SK-N-SH (cell line): Measurements from ENCODE around the gene LRMDA.

Source experiments
- ELF1 ChIP-seq: IDR thresholded peaks from 2 replicates; pipeline ENCODE4 v1.4.0; 2012
- EP300 ChIP-seq, 2 experiments: IDR thresholded peaks; 2 replicates each; pipeline versions ENCODE4 v1.4.0 to v1.6.1; 2012; ENCODE audit warnings: borderline replicate concordance in 1 of 2, low read depth in 1 of 2, low read length in 1 of 2
- RAD21 ChIP-seq: IDR thresholded peaks from 2 replicates; pipeline ENCODE4 v1.6.1; 2012; ENCODE audit warnings: mild to moderate bottlenecking, low read length
- TCF12 ChIP-seq: IDR thresholded peaks from 2 replicates; pipeline ENCODE4 v1.4.0; 2012
- TEAD4 ChIP-seq: IDR thresholded peaks from 2 replicates; pipeline ENCODE4 v1.4.0; 2012; ENCODE audit warnings: mild to moderate bottlenecking, borderline replicate concordance; ENCODE audit not compliant: insufficient read depth
- TF ChIP-seq, protein P1 (sequence below): fragments of 200-600 bp; sonication (generic); IDR thresholded peaks from 2 replicates; pipeline ENCODE4 v1.6.1; 2017; ENCODE audit warnings: antibody characterized with exemption, mild to moderate bottlenecking, moderate library complexity

DNA sequence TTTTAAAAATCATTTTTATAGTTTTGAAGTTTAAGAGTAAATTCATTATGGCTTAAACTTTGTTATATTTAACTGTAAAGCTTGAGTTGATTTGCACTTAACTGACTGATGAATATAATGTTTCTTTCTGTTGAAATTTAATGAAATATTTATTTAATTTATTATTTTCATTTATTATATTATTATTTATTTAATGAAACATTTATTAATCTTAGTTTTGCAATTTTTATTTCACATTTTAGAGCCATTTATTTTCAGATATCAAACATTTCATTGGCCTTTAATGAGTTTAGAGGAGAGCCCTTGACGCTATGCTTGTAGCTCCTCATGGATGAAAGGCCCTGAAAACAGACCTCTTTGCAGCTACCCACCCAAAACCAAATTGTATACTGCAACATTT, 570.0 kb downstream of the LRMDA start:
- no peak for TF ChIP-seq TCF12
- no peak for TF ChIP-seq RAD21
- TF ChIP-seq, protein P1, sequence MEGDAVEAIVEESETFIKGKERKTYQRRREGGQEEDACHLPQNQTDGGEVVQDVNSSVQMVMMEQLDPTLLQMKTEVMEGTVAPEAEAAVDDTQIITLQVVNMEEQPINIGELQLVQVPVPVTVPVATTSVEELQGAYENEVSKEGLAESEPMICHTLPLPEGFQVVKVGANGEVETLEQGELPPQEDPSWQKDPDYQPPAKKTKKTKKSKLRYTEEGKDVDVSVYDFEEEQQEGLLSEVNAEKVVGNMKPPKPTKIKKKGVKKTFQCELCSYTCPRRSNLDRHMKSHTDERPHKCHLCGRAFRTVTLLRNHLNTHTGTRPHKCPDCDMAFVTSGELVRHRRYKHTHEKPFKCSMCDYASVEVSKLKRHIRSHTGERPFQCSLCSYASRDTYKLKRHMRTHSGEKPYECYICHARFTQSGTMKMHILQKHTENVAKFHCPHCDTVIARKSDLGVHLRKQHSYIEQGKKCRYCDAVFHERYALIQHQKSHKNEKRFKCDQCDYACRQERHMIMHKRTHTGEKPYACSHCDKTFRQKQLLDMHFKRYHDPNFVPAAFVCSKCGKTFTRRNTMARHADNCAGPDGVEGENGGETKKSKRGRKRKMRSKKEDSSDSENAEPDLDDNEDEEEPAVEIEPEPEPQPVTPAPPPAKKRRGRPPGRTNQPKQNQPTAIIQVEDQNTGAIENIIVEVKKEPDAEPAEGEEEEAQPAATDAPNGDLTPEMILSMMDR = no peak
- no peak for TF ChIP-seq EP300 (IDR thresholded peaks at IDR 0.05; ENCODE audit: borderline replicate concordance in 1 of 2, low read depth in 1 of 2, low read length in 1 of 2)
- no peak for TF ChIP-seq TEAD4
- no peak for TF ChIP-seq ELF1
